AG09309 (cell line): ENCODE data around the gene LRFN2.

ENCODE experiments used
- DNase-seq: peaks from one replicate; pipeline ENCODE4 v3.0.0-alpha.2; 2010; ENCODE audit warnings: low read depth
- H3K4me3 ChIP-seq: 2 replicates; pipeline ENCODE4 v1.5.1; 2011; ENCODE audit warnings: mild to moderate bottlenecking, low read depth, low read length, moderate library complexity; ENCODE audit not compliant: control insufficient read depth
- CTCF ChIP-seq: IDR thresholded peaks from 2 replicates; pipeline ENCODE4 v1.5.1; 2011; ENCODE audit warnings: mild to moderate bottlenecking, low read depth, low read length, inconsistent platforms; ENCODE audit not compliant: insufficient read depth, control insufficient read depth; ENCODE audit errors: missing control alignments

The LRFN2 gene

GRCh38 chr6:40498148-40498547, 89.0 kb downstream of the LRFN2 start:
- DNase-seq: no peak
- H3K4me3 ChIP-seq: no peak overlapping the region
- TF ChIP-seq CTCF: no peak

- no peak for DNase-seq
- no peak overlapping the region for H3K4me3 ChIP-seq
- no peak for TF ChIP-seq CTCF
Measured at GRCh38 chr6:40492187-40492586, 95.0 kb downstream of the LRFN2 start.

GRCh38 chr6:40490508-40490907, 96.7 kb downstream of the LRFN2 start:
- H3K4me3 ChIP-seq: no peak overlapping the region
- TF ChIP-seq CTCF: no peak

GRCh38 chr6:40489798-40490197, 97.4 kb downstream of the LRFN2 start:
- no peak for TF ChIP-seq CTCF
- no peak for DNase-seq
- H3K4me3 ChIP-seq: no peak overlapping the region

More at GRCh38 chr6:40490508-40490907, 96.7 kb downstream of the LRFN2 start:
- no peak for DNase-seq

GRCh38 chr6:40486576-40486975, 100.6 kb downstream of the LRFN2 start:
- DNase-seq: no peak
- no peak for TF ChIP-seq CTCF
- no peak overlapping the region for H3K4me3 ChIP-seq

- TF ChIP-seq CTCF: no peak
- DNase-seq: no peak
Measured at GRCh38 chr6:40485795-40486194, 101.4 kb downstream of the LRFN2 start.

GRCh38 chr6:40485300-40485699, 101.9 kb downstream of the LRFN2 start:
- no peak for DNase-seq
- no peak overlapping the region for H3K4me3 ChIP-seq
- TF ChIP-seq CTCF: no peak

More at GRCh38 chr6:40485795-40486194, 101.4 kb downstream of the LRFN2 start:
- no peak overlapping the region for H3K4me3 ChIP-seq
